Liver (tissue), 3 donors: ENCODE data around the gene ZC3H18.

ENCODE experiments used
- ATF3 ChIP-seq: IDR thresholded peaks from 2 replicates; pipeline ENCODE4 v1.6.1; 2016; ENCODE audit warnings: antibody characterized with exemption
- CTCF ChIP-seq: fragments of 150-350 bp; IDR thresholded peaks from 2 replicates; pipeline ENCODE4 v1.5.1; 2017; ENCODE audit warnings: improper control_type of control experiment, low read depth, low read length; ENCODE audit not compliant: missing input control
- EGR1 ChIP-seq, 2 donors: IDR thresholded peaks; 2 replicates each; pipeline ENCODE4 v1.6.1; 2016 to 2018; ENCODE audit warnings: antibody characterized with exemption in 2 of 2, low read depth in 2 of 2
- GABPA ChIP-seq, 2 donors: IDR thresholded peaks in 1 of 2; conservative IDR thresholded peaks in 1 of 2; 2 replicates each; pipeline ENCODE4 v1.6.1; 2016; ENCODE audit warnings: antibody characterized with exemption in 2 of 2, mild to moderate bottlenecking in 1 of 2, moderate library complexity in 1 of 2
- JUND ChIP-seq, 2 donors: IDR thresholded peaks; 2 replicates each; pipeline ENCODE4 v1.6.1; 2016; ENCODE audit warnings: antibody characterized with exemption in 2 of 2
- MAX ChIP-seq: IDR thresholded peaks from 2 replicates; pipeline ENCODE4 v1.6.1; 2016; ENCODE audit warnings: antibody characterized with exemption
- NR2F2 ChIP-seq: IDR thresholded peaks from 2 replicates; pipeline ENCODE4 v1.6.1; 2016; ENCODE audit warnings: antibody characterized with exemption
- RAD21 ChIP-seq, 2 donors: IDR thresholded peaks; 2 replicates each; pipeline ENCODE4 v1.6.1; 2016; ENCODE audit warnings: antibody characterized with exemption in 2 of 2, mild to moderate bottlenecking in 2 of 2
- REST ChIP-seq: IDR thresholded peaks from 2 replicates; pipeline ENCODE4 v1.6.1; 2016; ENCODE audit warnings: antibody characterized with exemption, mild to moderate bottlenecking
- RXRA ChIP-seq, 2 donors: IDR thresholded peaks; 2 replicates each; pipeline ENCODE4 v1.6.1; 2017 to 2018; ENCODE audit warnings: antibody characterized with exemption in 2 of 2, mild to moderate bottlenecking in 1 of 2
- SP1 ChIP-seq: IDR thresholded peaks from 2 replicates; pipeline ENCODE4 v1.6.1; 2018; ENCODE audit warnings: antibody characterized with exemption, mild to moderate bottlenecking
- TAF1 ChIP-seq: conservative IDR thresholded peaks from 2 replicates; pipeline ENCODE4 v1.6.1; 2016; ENCODE audit warnings: antibody characterized with exemption, mild to moderate bottlenecking
- YY1 ChIP-seq: IDR thresholded peaks from 2 replicates; pipeline ENCODE4 v1.6.1; 2016; ENCODE audit warnings: antibody characterized with exemption, mild to moderate bottlenecking
- ZBTB33 ChIP-seq: IDR thresholded peaks from 2 replicates; pipeline ENCODE4 v1.6.1; 2016; ENCODE audit warnings: antibody characterized with exemption
- donor health status: healthy.
- donor health status: healthy.

GRCh38 chr16:88657371-88657770 lies 87.2 kb downstream of the ZC3H18 start:
- no peak for TF ChIP-seq CTCF
- TF ChIP-seq ATF3 = no peak
- TF ChIP-seq REST = no peak
- TF ChIP-seq TAF1 = no peak
- no peak for TF ChIP-seq ZBTB33
- TF ChIP-seq JUND (IDR thresholded peaks at IDR 0.05) = no peak
- no peak for TF ChIP-seq GABPA (IDR thresholded peaks at IDR 0.05 in 1 of 2, conservative IDR thresholded peaks at IDR 0.05 in 1 of 2)
- TF ChIP-seq EGR1 (IDR thresholded peaks at IDR 0.05; ENCODE audit: low read depth in 2 of 2) = no peak
- no peak for TF ChIP-seq MAX
- TF ChIP-seq YY1 = no peak
- no peak for TF ChIP-seq RXRA (IDR thresholded peaks at IDR 0.05)
- no peak for TF ChIP-seq RAD21 (IDR thresholded peaks at IDR 0.05)
- TF ChIP-seq SP1 = no peak
- no peak for TF ChIP-seq NR2F2
